ENCODE measurements around the gene CHSY1.

CHSY1 gene

GRCh38 chr15:101250341-101250831 lies 1.5 kb downstream of the CHSY1 start:
- H3K4me3 ChIP-seq (ENCODE audit: low read length) = peak overlapping the region; percentile 77
- DNase-seq (ENCODE audit: low read depth) = peak; percentile 81
- TF ChIP-seq CTCF (IDR thresholded peaks at IDR 0.05; ENCODE audit: insufficient read depth, low read depth, low read length, missing control alignments) = peak; percentile 31

GRCh38 chr15:101248274-101248673 lies 3.6 kb downstream of the CHSY1 start:
- TF ChIP-seq CTCF (IDR thresholded peaks at IDR 0.05; ENCODE audit: insufficient read depth, low read depth, low read length, missing control alignments) = no peak
- DNase-seq (ENCODE audit: low read depth) = no peak
- H3K4me3 ChIP-seq (ENCODE audit: low read length) = no peak overlapping the region

GRCh38 chr15:101246824-101247745 lies 4.8 kb downstream of the CHSY1 start:
- H3K4me3 ChIP-seq (ENCODE audit: low read length) = no peak overlapping the region
- DNase-seq (ENCODE audit: low read depth) = no peak
- TF ChIP-seq CTCF (IDR thresholded peaks at IDR 0.05; ENCODE audit: insufficient read depth, low read depth, low read length, missing control alignments) = no peak

- DNase-seq (ENCODE audit: low read depth) = no peak
- no peak overlapping the region for H3K4me3 ChIP-seq (ENCODE audit: low read length)
- TF ChIP-seq CTCF (IDR thresholded peaks at IDR 0.05; ENCODE audit: insufficient read depth, low read depth, low read length, missing control alignments) = no peak
Observed at GRCh38 chr15:101246391-101246790, 5.5 kb downstream of the CHSY1 start.

GRCh38 chr15:101244889-101245668 lies 6.8 kb downstream of the CHSY1 start:
- no peak overlapping the region for H3K4me3 ChIP-seq (ENCODE audit: low read length)
- TF ChIP-seq CTCF (IDR thresholded peaks at IDR 0.05; ENCODE audit: insufficient read depth, low read depth, low read length, missing control alignments) = no peak
- DNase-seq (ENCODE audit: low read depth) = no peak

GRCh38 chr15:101244036-101244781 lies 7.6 kb downstream of the CHSY1 start:
- H3K4me3 ChIP-seq (ENCODE audit: low read length) = no peak overlapping the region
- DNase-seq (ENCODE audit: low read depth) = no peak
- TF ChIP-seq CTCF (IDR thresholded peaks at IDR 0.05; ENCODE audit: insufficient read depth, low read depth, low read length, missing control alignments) = no peak
